Tibial nerve (tissue), 3 donors: Measurements from ENCODE around the gene BAHCC1.

ENCODE experiments used
- POLR2A ChIP-seq, 2 donors: fragments of 450-650 bp; IDR thresholded peaks; one replicate each; pipeline ENCODE4 v1.6.1; 2017; ENCODE audit warnings: antibody characterized with exemption in 2 of 2, mild to moderate bottlenecking in 2 of 2, moderate library complexity in 2 of 2
- TF ChIP-seq, protein P1 (sequence below), 5 experiments: fragments of 200-600 bp in 3 of 5; fragments of 450-650 bp in 2 of 5; sonication (generic) in 3 of 5; IDR thresholded peaks; one replicate each; pipeline ENCODE4 v1.5.1; 2016 to 2019; ENCODE audit warnings: antibody characterized with exemption in 5 of 5, mild to moderate bottlenecking in 3 of 5, moderate library complexity in 2 of 5

DNA sequence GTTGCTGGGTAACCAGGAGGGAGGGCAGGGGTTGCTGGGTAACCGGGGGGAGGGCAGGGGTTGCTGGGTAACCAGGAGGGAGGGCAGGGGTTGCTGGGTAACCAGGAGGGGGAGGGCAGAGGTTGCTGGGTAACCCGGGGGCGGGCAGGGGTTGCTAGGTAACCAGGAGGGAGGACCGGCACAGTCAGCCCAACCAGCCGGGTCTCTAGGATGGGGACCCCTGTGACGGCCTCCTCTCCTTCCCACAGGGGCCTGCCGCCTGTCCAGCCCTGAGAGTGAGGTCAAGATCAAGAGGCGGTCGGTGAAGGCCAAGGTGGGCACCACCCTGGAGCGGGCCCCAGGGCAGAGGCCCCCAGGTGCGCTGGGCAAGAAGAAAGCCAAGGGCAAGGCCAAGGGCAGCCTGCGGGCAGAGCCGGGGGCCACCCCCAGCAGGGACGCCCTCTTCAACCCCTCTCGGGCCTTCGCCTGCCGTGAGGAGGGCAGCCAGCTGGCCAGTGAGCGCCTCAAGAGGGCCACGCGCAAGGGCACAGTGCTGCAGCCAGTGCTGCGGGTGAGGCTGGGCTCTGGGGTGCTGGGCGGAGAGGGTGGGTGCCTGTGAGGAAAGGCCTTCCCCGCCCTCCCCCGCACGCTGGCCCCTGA is 62.8 kb downstream of the BAHCC1 start:
- no peak for TF ChIP-seq POLR2A (IDR thresholded peaks at IDR 0.05)
- TF ChIP-seq, protein P1, sequence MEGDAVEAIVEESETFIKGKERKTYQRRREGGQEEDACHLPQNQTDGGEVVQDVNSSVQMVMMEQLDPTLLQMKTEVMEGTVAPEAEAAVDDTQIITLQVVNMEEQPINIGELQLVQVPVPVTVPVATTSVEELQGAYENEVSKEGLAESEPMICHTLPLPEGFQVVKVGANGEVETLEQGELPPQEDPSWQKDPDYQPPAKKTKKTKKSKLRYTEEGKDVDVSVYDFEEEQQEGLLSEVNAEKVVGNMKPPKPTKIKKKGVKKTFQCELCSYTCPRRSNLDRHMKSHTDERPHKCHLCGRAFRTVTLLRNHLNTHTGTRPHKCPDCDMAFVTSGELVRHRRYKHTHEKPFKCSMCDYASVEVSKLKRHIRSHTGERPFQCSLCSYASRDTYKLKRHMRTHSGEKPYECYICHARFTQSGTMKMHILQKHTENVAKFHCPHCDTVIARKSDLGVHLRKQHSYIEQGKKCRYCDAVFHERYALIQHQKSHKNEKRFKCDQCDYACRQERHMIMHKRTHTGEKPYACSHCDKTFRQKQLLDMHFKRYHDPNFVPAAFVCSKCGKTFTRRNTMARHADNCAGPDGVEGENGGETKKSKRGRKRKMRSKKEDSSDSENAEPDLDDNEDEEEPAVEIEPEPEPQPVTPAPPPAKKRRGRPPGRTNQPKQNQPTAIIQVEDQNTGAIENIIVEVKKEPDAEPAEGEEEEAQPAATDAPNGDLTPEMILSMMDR (IDR thresholded peaks at IDR 0.05): no peak
